CD4-positive, alpha-beta T cell treated with Interleukin-1 beta for 1 hour (primary cell): Measurements from ENCODE around the gene AKAP9.
"Not testable (repeated sequence)": the region's sequence is repeated elsewhere in the genome, so short reads cannot be mapped to it uniquely, and the experiment has no call there.

Experiments used
- DNase-seq, 2 donors: peaks; one replicate each; pipeline ENCODE4 v3.0.0-alpha.2; 2020 to 2022

Gene AKAP9

DNA sequence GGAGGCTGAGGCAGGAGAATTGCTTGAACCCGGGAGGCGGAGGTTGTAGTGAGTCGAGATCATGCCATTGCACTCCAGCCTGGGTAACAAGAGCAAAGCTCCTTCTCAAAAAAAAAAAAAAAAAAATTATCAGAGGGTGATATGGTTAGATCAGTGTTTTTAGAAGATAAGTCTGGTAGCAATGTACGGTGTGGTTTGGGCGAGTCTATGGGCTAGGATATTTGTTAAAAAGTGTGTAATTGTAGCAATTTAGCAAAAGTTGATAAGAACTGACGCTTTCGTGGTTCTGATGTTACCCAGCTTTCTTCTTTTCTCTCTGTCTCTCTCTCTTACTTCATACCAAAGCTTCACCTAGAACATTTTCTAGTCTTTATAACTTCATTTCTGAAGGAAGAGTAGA lies 200.5 kb downstream of the AKAP9 start:
- no peak for DNase-seq

GRCh38 chr7:92142791-92143190 lies 202.1 kb downstream of the AKAP9 start:
- not testable (repeated sequence) for DNase-seq

DNA sequence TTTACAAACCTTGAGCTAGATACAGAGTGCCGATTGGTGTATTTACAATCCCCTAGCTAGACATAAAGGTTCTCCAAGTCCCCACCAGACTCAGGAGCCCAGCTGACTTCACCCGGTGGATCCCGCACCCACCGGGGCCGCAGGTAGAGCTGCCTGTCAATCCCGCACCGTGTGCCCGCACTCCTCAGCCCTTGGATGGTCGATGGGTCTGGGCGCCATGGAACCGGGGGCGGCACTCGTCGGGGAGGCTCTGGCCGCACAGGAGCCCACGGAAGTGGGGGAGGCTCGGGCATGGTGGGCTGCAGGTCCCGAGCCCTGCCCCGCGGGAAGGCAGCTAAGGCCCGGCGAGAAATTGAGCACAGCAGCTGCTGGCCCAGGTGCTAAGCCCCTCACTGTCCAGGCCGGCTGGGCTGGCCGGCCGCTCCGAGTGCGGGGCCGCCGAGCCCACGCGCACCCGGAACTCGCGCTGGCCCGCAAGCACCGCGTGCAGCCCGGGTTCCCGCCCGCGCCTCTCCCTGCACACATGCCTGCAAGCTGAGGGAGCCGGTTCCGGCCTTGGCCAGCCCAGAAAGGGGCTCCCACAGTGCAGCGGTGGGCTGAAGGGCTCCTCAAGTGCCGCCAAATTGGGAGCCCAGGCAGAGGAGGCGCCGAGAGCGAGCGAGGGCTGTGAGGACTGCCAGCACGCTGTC lies 202.7 kb downstream of the AKAP9 start:
- DNase-seq = not testable (repeated sequence)

- DNase-seq = no peak
Observed at GRCh38 chr7:92149736-92150239, 209.1 kb downstream of the AKAP9 start.

- no peak for DNase-seq
Observed at GRCh38 chr7:92150450-92151017, 209.9 kb downstream of the AKAP9 start.

- no peak for DNase-seq
Observed at GRCh38 chr7:92155108-92155739, 214.6 kb downstream of the AKAP9 start.

- no peak for DNase-seq
Observed at GRCh38 chr7:92156990-92157389, 216.3 kb downstream of the AKAP9 start.

DNA sequence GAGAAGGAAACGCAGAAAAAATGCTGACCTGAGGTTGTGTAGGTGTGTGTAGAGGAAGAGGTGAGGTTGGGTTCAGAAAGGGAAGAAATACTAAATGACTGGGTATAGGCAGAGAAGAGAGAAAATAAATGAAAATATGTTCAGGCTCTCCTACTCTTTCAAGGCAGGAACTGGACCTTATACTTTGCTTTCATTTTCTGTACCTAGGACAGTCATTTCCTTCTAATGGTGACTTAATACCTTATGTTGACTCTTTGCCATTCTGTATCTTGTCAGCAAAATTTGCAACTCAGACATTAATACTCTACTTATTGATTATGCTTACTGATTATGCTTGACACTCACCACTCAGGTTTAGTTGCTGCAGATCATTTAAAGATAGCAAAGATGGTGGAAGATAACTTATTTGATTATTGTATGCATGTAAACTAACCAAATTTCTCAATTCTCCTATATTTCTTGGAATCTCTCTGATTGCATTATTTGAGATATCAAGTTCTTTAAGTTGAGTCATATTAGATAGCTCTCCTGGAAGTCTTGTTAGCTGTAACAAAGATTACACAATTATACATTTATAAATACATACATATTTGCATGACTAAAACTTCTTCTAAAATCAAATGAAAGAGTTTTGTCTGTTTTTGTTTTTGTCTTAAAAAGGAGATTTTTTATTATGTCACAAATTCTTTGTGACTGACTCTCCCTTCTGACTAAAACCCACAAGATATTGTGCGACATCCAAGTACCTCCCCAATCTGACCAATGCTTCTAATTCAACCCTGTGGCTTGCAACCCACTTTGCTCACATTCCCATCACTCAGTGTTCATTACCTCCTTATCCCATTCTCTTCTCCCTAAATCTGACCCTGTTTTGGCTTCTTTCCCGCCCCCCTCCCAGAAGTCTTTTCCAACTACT lies 218.3 kb downstream of the AKAP9 start:
- no peak for DNase-seq
